Measurements from ENCODE around the gene FAH. TPM values are rescaled to one million over a fixed set of nuclear protein-coding genes. Genes with fewer than 3 reads are reported as not detected.

The FAH gene
- total RNA-seq, 1 experiment from 2014 or later = 21.5 TPM

DNA sequence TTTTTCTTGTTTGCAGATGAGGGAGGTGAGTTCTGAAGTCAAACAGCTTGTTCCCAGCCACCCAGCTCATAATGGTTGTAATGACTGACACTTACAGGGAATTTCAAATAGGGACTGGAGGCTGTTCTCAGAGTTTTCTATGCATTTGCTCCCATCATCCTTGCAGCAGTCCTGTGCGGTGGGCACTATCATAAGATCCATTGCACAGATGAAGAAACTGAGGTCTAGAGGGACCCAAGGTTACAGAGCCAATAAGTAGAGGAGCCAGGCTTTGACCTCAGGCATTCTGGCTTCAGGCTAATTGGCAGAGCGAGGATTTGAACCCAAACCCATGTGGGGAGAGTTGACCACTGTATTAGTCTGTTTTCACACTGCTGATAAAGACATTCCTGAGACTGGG lies 32.4 kb downstream of the FAH start:
- Histone ChIP-seq H2AFZ (ENCODE audit: low read length) (no peak overlapping the region), H3K56ac (ENCODE audit: insufficient read length, low read depth, low read length) (no peak overlapping the region), H2BK12ac (ENCODE audit: insufficient read length, low read depth, low read length) (no peak overlapping the region), H3K9me3 (ENCODE audit: control insufficient read depth, low read depth, low read length) (no peaks in the 10 kb centered on the region), H4K91ac (ENCODE audit: insufficient read length, low read depth, low read length) (no peak overlapping the region), H3K4ac (ENCODE audit: low read depth, low read length) (no peak overlapping the region), H4K8ac (replicated peaks; ENCODE audit: insufficient read length, low read depth, low read length) (no peak overlapping the region), H3K4me2 (ENCODE audit: insufficient read depth, insufficient read length, low read length) (no peak overlapping the region), H2BK5ac (ENCODE audit: insufficient read length, low read length) (no peak overlapping the region), H2BK20ac (ENCODE audit: low read depth, low read length, poor library complexity, severe bottlenecking) (no peak overlapping the region), H2BK120ac (ENCODE audit: low read depth, low read length, poor library complexity, severe bottlenecking) (no peak overlapping the region), H3K79me2 (ENCODE audit: insufficient read depth, low read length) (no peaks in the 10 kb centered on the region), H2AK5ac (ENCODE audit: insufficient read length, low read length) (no peak overlapping the region), H4K5ac (ENCODE audit: insufficient read length, low read depth, low read length) (no peak overlapping the region), H3K14ac (ENCODE audit: insufficient read depth, low read length) (no peak overlapping the region), H2BK15ac (ENCODE audit: low read depth, low read length) (no peak overlapping the region), H3K79me1 (ENCODE audit: insufficient read depth, low read depth, low read length, poor library complexity, severe bottlenecking) (no peaks in the 10 kb centered on the region), H3K27me3 (ENCODE audit: insufficient read depth, low read length) (no peaks in the 10 kb centered on the region), H3K27ac (ENCODE audit: insufficient read length, low read depth, low read length) (no peak overlapping the region), H3T11ph (ENCODE audit: low read length) (no peak overlapping the region), H4K20me1 (ENCODE audit: control insufficient read depth, insufficient read depth, insufficient read length) (no peaks in the 10 kb centered on the region), H3K18ac (ENCODE audit: insufficient read length, low read depth, low read length) (no peak overlapping the region), H3K4me1 (ENCODE audit: insufficient read depth, low read length) (no peaks in the 10 kb centered on the region), H3K23ac (ENCODE audit: insufficient read length, low read depth, low read length) (no peak overlapping the region), H3K9ac (ENCODE audit: extremely low read depth, insufficient read length, low read length) (no peak overlapping the region), H3K23me2 (ENCODE audit: insufficient read length, low read depth, low read length, poor library complexity, severe bottlenecking) (no peaks in the 10 kb centered on the region)
- no peaks in the 10 kb centered on the region for H3K27me3 Mint-ChIP-seq (ENCODE audit: low read depth)
- no CpG with 5 or more reads among the region's 2 CpGs for WGBS (ENCODE audit: extremely low coverage, insufficient read length, low lambda C conversion rate)
- TF ChIP-seq, protein P1, sequence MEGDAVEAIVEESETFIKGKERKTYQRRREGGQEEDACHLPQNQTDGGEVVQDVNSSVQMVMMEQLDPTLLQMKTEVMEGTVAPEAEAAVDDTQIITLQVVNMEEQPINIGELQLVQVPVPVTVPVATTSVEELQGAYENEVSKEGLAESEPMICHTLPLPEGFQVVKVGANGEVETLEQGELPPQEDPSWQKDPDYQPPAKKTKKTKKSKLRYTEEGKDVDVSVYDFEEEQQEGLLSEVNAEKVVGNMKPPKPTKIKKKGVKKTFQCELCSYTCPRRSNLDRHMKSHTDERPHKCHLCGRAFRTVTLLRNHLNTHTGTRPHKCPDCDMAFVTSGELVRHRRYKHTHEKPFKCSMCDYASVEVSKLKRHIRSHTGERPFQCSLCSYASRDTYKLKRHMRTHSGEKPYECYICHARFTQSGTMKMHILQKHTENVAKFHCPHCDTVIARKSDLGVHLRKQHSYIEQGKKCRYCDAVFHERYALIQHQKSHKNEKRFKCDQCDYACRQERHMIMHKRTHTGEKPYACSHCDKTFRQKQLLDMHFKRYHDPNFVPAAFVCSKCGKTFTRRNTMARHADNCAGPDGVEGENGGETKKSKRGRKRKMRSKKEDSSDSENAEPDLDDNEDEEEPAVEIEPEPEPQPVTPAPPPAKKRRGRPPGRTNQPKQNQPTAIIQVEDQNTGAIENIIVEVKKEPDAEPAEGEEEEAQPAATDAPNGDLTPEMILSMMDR (conservative IDR thresholded peaks at IDR 0.05) = no peak
- H3K36me3 Mint-ChIP-seq (ENCODE audit: insufficient read depth in 1 of 3, low read depth in 3 of 3) = peaks cover 13 to 26% (median 16%) of the 10 kb centered on the region in 3 experiments; a peak in 5 of 7 replicates
- no peak for DNase-seq
- H3K4me3 Mint-ChIP-seq = no peak overlapping the region
- H3K27ac Mint-ChIP-seq = no peak overlapping the region
- no peaks in the 10 kb centered on the region for H3K9me3 Mint-ChIP-seq
- H3K4me1 Mint-ChIP-seq = peaks cover 14% of the 10 kb centered on the region in 2 experiments

Data from H9 (cell line).